ENCODE results near the gene OR10G8.

The OR10G8 gene

DNA sequence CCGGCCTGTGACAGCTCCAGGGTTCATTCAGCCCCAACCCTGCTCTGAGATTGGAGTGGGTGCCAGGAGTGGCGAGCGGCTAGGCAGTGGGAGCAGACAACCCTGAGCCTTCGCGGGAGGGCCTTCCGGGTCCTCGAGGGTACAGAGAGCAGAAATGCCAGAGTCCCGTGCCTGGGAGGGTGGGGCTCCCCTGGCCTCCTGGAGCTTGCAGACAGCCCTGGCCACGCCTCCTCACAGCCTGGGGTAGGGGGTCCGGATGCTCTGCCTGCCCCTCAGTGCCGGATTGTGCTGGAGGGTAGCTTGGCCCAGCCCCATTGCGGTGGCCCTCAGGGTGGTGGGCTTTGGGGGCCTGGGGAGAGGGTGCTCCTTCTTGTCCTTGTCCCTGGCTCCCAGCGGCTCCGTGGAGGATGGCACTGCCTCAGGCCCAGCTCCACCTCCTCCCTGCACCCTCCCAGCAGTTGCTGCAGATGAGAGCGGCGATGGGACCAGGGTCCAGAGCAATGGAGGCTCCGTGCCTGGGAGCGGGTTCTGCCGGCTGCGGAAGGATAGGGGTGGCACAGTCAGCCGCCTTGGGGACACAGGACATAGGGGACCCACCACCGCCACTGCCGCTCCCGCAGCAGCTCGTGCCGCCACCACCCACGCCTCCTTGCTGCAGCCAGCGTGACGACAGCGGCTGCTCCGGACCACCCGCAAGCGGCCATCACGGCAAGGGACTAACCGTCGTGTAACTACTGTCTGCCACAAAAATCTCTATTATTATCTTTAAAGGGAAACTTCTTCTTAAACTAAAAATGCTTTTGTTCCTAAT, 49.4 kb downstream of the OR10G8 start:
- TF ChIP-seq, protein P1, sequence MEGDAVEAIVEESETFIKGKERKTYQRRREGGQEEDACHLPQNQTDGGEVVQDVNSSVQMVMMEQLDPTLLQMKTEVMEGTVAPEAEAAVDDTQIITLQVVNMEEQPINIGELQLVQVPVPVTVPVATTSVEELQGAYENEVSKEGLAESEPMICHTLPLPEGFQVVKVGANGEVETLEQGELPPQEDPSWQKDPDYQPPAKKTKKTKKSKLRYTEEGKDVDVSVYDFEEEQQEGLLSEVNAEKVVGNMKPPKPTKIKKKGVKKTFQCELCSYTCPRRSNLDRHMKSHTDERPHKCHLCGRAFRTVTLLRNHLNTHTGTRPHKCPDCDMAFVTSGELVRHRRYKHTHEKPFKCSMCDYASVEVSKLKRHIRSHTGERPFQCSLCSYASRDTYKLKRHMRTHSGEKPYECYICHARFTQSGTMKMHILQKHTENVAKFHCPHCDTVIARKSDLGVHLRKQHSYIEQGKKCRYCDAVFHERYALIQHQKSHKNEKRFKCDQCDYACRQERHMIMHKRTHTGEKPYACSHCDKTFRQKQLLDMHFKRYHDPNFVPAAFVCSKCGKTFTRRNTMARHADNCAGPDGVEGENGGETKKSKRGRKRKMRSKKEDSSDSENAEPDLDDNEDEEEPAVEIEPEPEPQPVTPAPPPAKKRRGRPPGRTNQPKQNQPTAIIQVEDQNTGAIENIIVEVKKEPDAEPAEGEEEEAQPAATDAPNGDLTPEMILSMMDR (IDR thresholded peaks at IDR 0.05; ENCODE audit: low read depth, low read length, missing control alignments) = no peak
- 0 out of 2 replicates have a peak overlapping the region, but pooled peaks have one; percentile 13 for H3K4me3 ChIP-seq (replicated peaks; ENCODE audit: low read depth, low read length)
- DNase-seq (ENCODE audit: extremely low read depth, low read depth) = no peak

DNA sequence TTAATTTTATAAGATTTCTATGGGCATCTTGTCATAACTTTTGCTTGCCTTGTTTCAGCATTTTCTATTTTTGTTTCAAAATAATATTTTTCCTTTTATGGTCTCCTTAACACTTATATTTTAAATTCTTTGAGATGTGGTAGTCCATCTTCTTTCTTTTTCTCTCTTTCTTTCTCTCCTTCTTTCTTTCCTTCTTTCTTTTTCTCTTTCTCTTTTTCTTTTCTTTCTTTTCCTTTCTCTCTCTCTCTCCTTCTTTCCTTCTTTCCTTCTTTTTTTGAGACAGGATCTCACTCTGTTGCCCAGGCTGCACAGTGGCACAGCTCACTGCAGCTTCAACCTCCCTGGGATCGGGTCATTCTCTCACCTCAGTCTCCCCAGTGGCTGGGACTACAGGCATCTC, 50.7 kb downstream of the OR10G8 start:
- no peak for DNase-seq (ENCODE audit: extremely low read depth, low read depth)
- no peak overlapping the region for H3K4me3 ChIP-seq (replicated peaks; ENCODE audit: low read depth, low read length)
- TF ChIP-seq, protein P1 (IDR thresholded peaks at IDR 0.05; ENCODE audit: low read depth, low read length, missing control alignments) = no peak

DNA sequence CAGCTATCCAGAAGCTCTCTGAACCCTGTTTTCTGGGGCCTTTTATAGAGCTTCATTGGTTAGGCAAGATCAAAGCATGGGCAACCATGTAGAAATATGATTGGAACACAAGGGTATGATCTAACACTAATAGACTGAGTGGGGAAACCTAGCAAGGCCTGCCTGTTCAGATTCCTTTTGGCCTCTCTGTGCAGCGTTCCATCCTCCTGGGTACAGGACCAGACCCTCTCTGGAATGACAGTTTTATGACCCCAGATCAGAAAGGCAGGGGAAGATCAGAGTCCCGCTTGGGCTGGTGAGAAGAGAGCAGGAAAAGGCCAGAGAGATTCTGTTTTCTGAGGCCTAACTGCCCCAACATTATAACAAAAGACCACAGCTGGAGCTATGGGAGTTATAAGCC, 52.0 kb downstream of the OR10G8 start:
- no peak for DNase-seq (ENCODE audit: extremely low read depth, low read depth)
- TF ChIP-seq, protein P1 (IDR thresholded peaks at IDR 0.05; ENCODE audit: low read depth, low read length, missing control alignments) = no peak
- no peak overlapping the region for H3K4me3 ChIP-seq (replicated peaks; ENCODE audit: low read depth, low read length)

DNA sequence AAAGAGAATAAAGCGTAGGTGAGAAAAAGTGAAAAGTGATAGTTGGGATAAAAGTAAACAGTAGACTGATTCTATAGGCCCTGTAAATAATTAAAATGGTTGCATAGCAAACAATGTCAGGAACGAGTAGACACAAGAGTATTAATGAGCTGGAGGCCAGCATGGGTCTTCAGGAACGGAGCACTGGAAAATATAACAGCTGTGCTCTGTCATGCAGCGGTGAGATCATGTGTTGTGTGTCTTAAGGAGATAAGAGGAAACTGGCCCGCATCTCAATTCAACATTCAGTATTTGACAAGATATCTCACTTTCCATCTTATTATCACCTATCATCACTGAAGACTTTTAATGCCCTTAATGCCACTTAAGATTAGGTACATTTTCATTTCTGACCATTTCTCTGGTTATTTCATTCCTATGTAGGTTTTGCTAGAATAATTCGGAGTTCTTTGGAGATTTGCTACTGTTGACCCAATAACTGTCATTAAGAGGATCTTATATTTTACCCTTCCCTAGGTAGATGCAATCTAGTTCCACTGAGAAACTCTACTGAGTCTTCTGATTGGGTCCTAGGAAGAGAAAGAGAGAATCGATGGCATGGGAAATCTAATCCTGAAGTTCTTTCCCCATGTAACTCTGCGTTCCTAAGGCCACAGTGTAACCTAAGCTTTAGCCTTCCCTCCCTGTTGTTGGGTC, 53.2 kb downstream of the OR10G8 start:
- no peak overlapping the region for H3K4me3 ChIP-seq (replicated peaks; ENCODE audit: low read depth, low read length)
- DNase-seq (ENCODE audit: extremely low read depth, low read depth) = no peak
- TF ChIP-seq, protein P1 (IDR thresholded peaks at IDR 0.05; ENCODE audit: low read depth, low read length, missing control alignments) = no peak

Measured in HFF-Myc (cell line).